H1 (cell line): ENCODE measurements around the gene MPC1. TPM values are rescaled to one million over a fixed set of nuclear protein-coding genes. Genes with fewer than 3 reads are reported as not detected.

Experiments
- ASH2L ChIP-seq: fragments of 200-600, 300-600 bp; sonication (generic); IDR thresholded peaks from one replicate; pipeline ENCODE4 v1.7.1; 2017; ENCODE audit warnings: low read length
- BRCA1 ChIP-seq: IDR thresholded peaks from 2 replicates; pipeline ENCODE4 v1.6.1; 2012; ENCODE audit warnings: low read depth, low read length, improper control_type of control experiment
- CBX5 ChIP-seq: fragments of 300-800, 300-1000 bp; sonication (generic); IDR thresholded peaks from 2 replicates; pipeline ENCODE4 v1.7.1; 2016; ENCODE audit warnings: antibody characterized with exemption, low read length, low read depth
- EZH2 ChIP-seq: fragments of 200-600 bp; sonication (generic); IDR thresholded peaks from 2 replicates; pipeline ENCODE4 v1.7.1; 2012; ENCODE audit warnings: low read depth, mild to moderate bottlenecking, moderate library complexity, low read length, inconsistent platforms; ENCODE audit not compliant: severe bottlenecking
- GTF2F1 ChIP-seq: IDR thresholded peaks from 2 replicates; pipeline ENCODE4 v1.6.1; 2012; ENCODE audit warnings: low read depth, low read length, improper control_type of control experiment, borderline replicate concordance
- HDAC2 ChIP-seq, 2 experiments: fragments of 300-600 bp in 1 of 2; sonication (generic) in 1 of 2; IDR thresholded peaks; 2 replicates each; pipeline ENCODE4 v1.6.1; 2011 to 2012; ENCODE audit warnings: low read depth in 2 of 2, low read length in 2 of 2, mild to moderate bottlenecking in 2 of 2, moderate library complexity in 2 of 2, borderline replicate concordance in 1 of 2, inconsistent platforms in 1 of 2
- HDAC6 ChIP-seq: IDR thresholded peaks from one replicate; pipeline ENCODE4 v1.7.1; 2012; ENCODE audit warnings: low read depth, mild to moderate bottlenecking, inconsistent platforms, low read length, moderate library complexity
- JUN ChIP-seq: IDR thresholded peaks from 2 replicates; pipeline ENCODE4 v1.6.1; 2011; ENCODE audit warnings: low read depth, mild to moderate bottlenecking, improper control_type of control experiment, low read length
- KDM1A ChIP-seq: fragments of 200-600, 300-600 bp; sonication (generic); IDR thresholded peaks from 2 replicates; pipeline ENCODE4 v1.7.1; 2016; ENCODE audit warnings: mild to moderate bottlenecking, low read length, borderline replicate concordance
- KDM4A ChIP-seq: IDR thresholded peaks from one replicate; pipeline ENCODE4 v1.7.1; 2012; ENCODE audit warnings: low read depth, mild to moderate bottlenecking, moderate library complexity, low read length, inconsistent platforms; ENCODE audit not compliant: severe bottlenecking
- NANOG ChIP-seq: IDR thresholded peaks from 2 replicates; pipeline ENCODE4 v1.6.1; 2011; ENCODE audit warnings: low read length, low read depth, mild to moderate bottlenecking, inconsistent platforms; ENCODE audit not compliant: insufficient read depth, poor library complexity, severe bottlenecking
- PHF8 ChIP-seq: fragments of 200-600 bp; sonication (generic); conservative IDR thresholded peaks from 2 replicates; pipeline ENCODE4 v1.7.1; 2012; ENCODE audit warnings: low read depth, mild to moderate bottlenecking, inconsistent platforms, low read length, moderate library complexity
- POLR2AphosphoS5 ChIP-seq: IDR thresholded peaks from 2 replicates; pipeline ENCODE4 v1.6.1; 2011; ENCODE audit warnings: low read depth, low read length
- RBBP5 ChIP-seq: IDR thresholded peaks from 2 replicates; pipeline ENCODE4 v1.7.1; 2012; ENCODE audit warnings: low read depth, mild to moderate bottlenecking, inconsistent platforms, low read length, moderate library complexity, borderline replicate concordance
- RXRA ChIP-seq: IDR thresholded peaks from 2 replicates; pipeline ENCODE4 v1.6.1; 2011; ENCODE audit warnings: low read depth, mild to moderate bottlenecking, low read length, moderate library complexity; ENCODE audit not compliant: insufficient read depth
- SP2 ChIP-seq: IDR thresholded peaks from 2 replicates; pipeline ENCODE4 v1.6.1; 2012; ENCODE audit warnings: mild to moderate bottlenecking, low read length, inconsistent platforms
- SP4 ChIP-seq: IDR thresholded peaks from 2 replicates; pipeline ENCODE4 v1.6.1; 2012; ENCODE audit warnings: low read length, inconsistent platforms
- TAF1 ChIP-seq: IDR thresholded peaks from 2 replicates; pipeline ENCODE4 v1.6.1; 2011; ENCODE audit warnings: mild to moderate bottlenecking, low read depth, low read length
- TBP ChIP-seq: IDR thresholded peaks from 2 replicates; pipeline ENCODE4 v1.6.1; 2011; ENCODE audit warnings: low read depth, low read length, improper control_type of control experiment
- TCF12 ChIP-seq: IDR thresholded peaks from 2 replicates; pipeline ENCODE4 v1.6.1; 2011; ENCODE audit warnings: low read depth, mild to moderate bottlenecking, low read length
- TEAD4 ChIP-seq: IDR thresholded peaks from 2 replicates; pipeline ENCODE4 v1.6.1; 2012; ENCODE audit warnings: low read depth, low read length, inconsistent platforms, mixed read lengths
- YY1 ChIP-seq: IDR thresholded peaks from 2 replicates; pipeline ENCODE4 v1.6.1; 2011; ENCODE audit warnings: low read depth, mild to moderate bottlenecking, low read length
- polyA plus RNA-seq, 7 experiments: library from polyadenylated mRNA; depleted of rRNA in 3 of 7; stranded (reverse) in 5 of 7; unstranded in 2 of 7; fragments of >200 nt in 5 of 7; fragments of 200-250 nt in 2 of 7; gene quantifications; 1 replicate in 5 of 7; 2 replicates in 1 of 7; 4 replicates in 1 of 7; pipeline versions ENCODE4 v1.2.1 to v1.2.3, GENCODE V29; 2011 to 2013; ENCODE audit warnings: missing spikeins in 2 of 7, mixed read lengths in 2 of 7
- total RNA-seq: library from RNA; stranded (reverse); fragmentation: NEBNext Ultra II Directional; extraction: Animal tissue kit (Norgen Biotek cat#: 25700); gene quantifications from 2 replicates; pipeline ENCODE4 v1.2.1, GENCODE V29; 2021
- TF ChIP-seq, protein P1 (sequence below): IDR thresholded peaks from 2 replicates; pipeline ENCODE4 v1.6.1; 2011; ENCODE audit warnings: low read length, improper control_type of control experiment

Gene MPC1
- total and polyA plus RNA-seq, 2 of the 8 experiments (the other 6 are each of a cell fraction or from before 2014, with no cell fraction given), result 10.2 to 12.6 TPM

DNA sequence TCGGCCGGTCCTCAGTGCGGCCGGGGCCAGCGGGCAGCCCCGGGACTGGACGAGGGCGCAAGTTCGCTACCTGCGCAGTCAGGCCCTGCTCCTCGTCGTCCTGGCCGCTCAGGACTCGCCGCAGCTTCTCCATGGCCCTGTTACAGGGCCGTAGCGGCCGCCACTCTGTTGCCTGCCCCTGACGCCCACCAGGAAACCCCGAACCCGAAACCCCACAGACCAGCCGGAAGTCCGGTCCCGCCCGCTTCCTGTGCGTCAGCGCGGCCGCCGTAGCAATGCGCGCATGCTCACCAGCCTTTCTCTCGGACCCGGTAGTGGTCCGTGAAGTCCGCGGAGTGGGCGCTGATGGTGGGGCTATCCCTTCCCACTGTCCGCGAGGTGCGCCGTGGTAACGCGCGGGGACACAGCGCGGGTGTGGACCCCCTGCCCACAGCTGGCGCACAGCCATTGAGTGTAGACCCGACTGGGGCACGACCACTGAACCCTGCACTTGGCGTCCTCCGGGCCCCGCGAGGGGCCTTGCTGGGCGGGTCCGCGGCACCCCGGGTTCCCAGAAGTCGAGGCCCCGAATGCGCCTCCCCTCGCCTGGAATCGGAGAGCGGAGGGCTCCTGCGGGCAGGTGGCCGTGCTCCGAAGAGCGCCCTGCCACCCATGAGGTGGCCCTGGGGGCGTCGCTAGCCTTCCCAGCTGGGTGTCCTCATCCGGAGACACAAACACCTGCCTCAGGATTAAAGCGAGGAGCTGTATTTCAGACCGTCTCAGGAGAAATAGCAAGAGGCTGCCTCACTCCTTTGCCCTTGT, 40.2 kb downstream of the MPC1 start, which contains the start of gene SFT2D1 (continued):
- TF ChIP-seq GTF2F1, result no peak
- TF ChIP-seq HDAC6, result no peak
- TF ChIP-seq RBBP5, result peak; percentile 99
- TF ChIP-seq KDM4A, result peak; percentile 99
- TF ChIP-seq CBX5, result no peak
- no peak for TF ChIP-seq NANOG
- peak; percentile 87 for TF ChIP-seq PHF8
- TF ChIP-seq TEAD4, result no peak
- TF ChIP-seq BRCA1, result no peak
- TF ChIP-seq SP2, result no peak
- peak; percentile 39; the same call in 1 of the 2 replicates for TF ChIP-seq TBP
- TF ChIP-seq YY1, result 0 out of 2 replicates have a peak, but pooled peaks have one; percentile 21
- 0 out of 2 replicates have a peak, but pooled peaks have one; percentile 15 for TF ChIP-seq TCF12
- no peak for TF ChIP-seq JUN
- TF ChIP-seq RXRA, result no peak
- no peak for TF ChIP-seq EZH2
- peak; percentile 86; the same call in 1 of the 2 replicates for TF ChIP-seq KDM1A
- TF ChIP-seq, protein P1, sequence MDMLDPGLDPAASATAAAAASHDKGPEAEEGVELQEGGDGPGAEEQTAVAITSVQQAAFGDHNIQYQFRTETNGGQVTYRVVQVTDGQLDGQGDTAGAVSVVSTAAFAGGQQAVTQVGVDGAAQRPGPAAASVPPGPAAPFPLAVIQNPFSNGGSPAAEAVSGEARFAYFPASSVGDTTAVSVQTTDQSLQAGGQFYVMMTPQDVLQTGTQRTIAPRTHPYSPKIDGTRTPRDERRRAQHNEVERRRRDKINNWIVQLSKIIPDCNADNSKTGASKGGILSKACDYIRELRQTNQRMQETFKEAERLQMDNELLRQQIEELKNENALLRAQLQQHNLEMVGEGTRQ, result peak; percentile 44; the same call in 1 of the 2 replicates
- peak; percentile 65; the same call in 1 of the 2 replicates for TF ChIP-seq POLR2AphosphoS5
- peak; percentile 59; the same call in 1 of the 2 replicates for TF ChIP-seq TAF1
- peak; percentile 80 for TF ChIP-seq ASH2L
- no peak for TF ChIP-seq SP4
- TF ChIP-seq HDAC2 (IDR thresholded peaks at IDR 0.05; ENCODE audit: borderline replicate concordance in 1 of 2, low read depth in 2 of 2, low read length in 2 of 2), result peak in 1 of 2 experiments; percentile 16; a peak in 1 of 4 replicates
